ENCODE measurements around the gene SPOCD1. TPM values are rescaled to one million over a fixed set of nuclear protein-coding genes. Genes with fewer than 3 reads are reported as not detected.

The SPOCD1 gene
- total and polyA plus RNA-seq, 11 donors, result 0.19 to 2.9 (median 0.41) TPM; not detected in 5

GRCh38 chr1:31780632-31781031 lies 35.2 kb downstream of the SPOCD1 start:
- no peak for TF ChIP-seq POLR2A (IDR thresholded peaks at IDR 0.05)
- TF ChIP-seq CTCF (IDR thresholded peaks at IDR 0.05), result no peak
- H3K36me3 ChIP-seq, result no peaks in the 10 kb centered on the region
- peak in 1 of 5 donors; percentile 4 for DNase-seq
- H3K4me1 ChIP-seq, result peaks cover 0 to 23% (median 13%) of the 10 kb centered on the region in 12 donors
- ATAC-seq, result no peak
- intact Hi-C loops (cut with DNase I), result loop anchor here in 6 of 10 donors (10.0 kb wide), 5 partner anchors 66 to 386 kb away; no protein-coding TSS in a partner anchor
- WGBS, 4 donors, result 82 to 89% (median 88%) methylated on average over 2 of the region's 2 CpGs
- H3K4me3 ChIP-seq, result no peak overlapping the region
- H3K27ac ChIP-seq, result no peak overlapping the region
- H3K27me3 ChIP-seq, result peaks cover 0 to 12% (median under 1%) of the 10 kb centered on the region in 9 donors
- H3K9me3 ChIP-seq, result no peaks in the 10 kb centered on the region

GRCh38 chr1:31779687-31780086 lies 36.1 kb downstream of the SPOCD1 start:
- Histone ChIP-seq H3K36me3 (no peaks in the 10 kb centered on the region), H3K4me1 (peaks cover 0 to 23% (median 13%) of the 10 kb centered on the region in 12 donors), H3K9me3 (no peaks in the 10 kb centered on the region), H3K27ac (no peak overlapping the region), H3K27me3 (peaks cover 0 to 21% (median 10%) of the 10 kb centered on the region in 9 donors), H3K4me3 (no peak overlapping the region)
- TF ChIP-seq CTCF (IDR thresholded peaks at IDR 0.05) (no peak), POLR2A (IDR thresholded peaks at IDR 0.05) (no peak)
- no peak for ATAC-seq
- DNase-seq, result peak in 1 of 5 donors; percentile 8
- WGBS, 4 donors, result 88 to 90% (median 89%) methylated on average over 9 of the region's 9 CpGs
- intact Hi-C loops (cut with DNase I), result loop anchor here in 6 of 10 donors (10.0 kb wide), 5 partner anchors 65 to 385 kb away; no protein-coding TSS in a partner anchor

- H3K36me3 ChIP-seq, result no peaks in the 10 kb centered on the region
- TF ChIP-seq POLR2A (IDR thresholded peaks at IDR 0.05) (no peak), CTCF (IDR thresholded peaks at IDR 0.05) (no peak)
- intact Hi-C loops (cut with DNase I), result no loop called here
These were observed 36.9 kb downstream of the SPOCD1 start for GRCh38 chr1:31778763-31779488.

GRCh38 chr1:31776516-31776915 lies 39.3 kb downstream of the SPOCD1 start:
- TF ChIP-seq CTCF (IDR thresholded peaks at IDR 0.05) (no peak), POLR2A (IDR thresholded peaks at IDR 0.05) (no peak)
- Histone ChIP-seq H3K4me1 (peaks cover 3 to 22% (median 13%) of the 10 kb centered on the region in 12 donors), H3K36me3 (no peaks in the 10 kb centered on the region), H3K27ac (no peak overlapping the region), H3K27me3 (peaks cover 14 to 51% (median 38%) of the 10 kb centered on the region in 9 donors), H3K4me3 (no peak overlapping the region), H3K9me3 (no peaks in the 10 kb centered on the region)
- 61 to 78% (median 69%) methylated on average over 3 of the region's 3 CpGs for WGBS, 4 donors
- no peak for DNase-seq
- no peak for ATAC-seq
- intact Hi-C loops (cut with DNase I), result no loop called here

More at GRCh38 chr1:31778763-31779488, 36.9 kb downstream of the SPOCD1 start:
- peaks cover 0 to 29% (median 15%) of the 10 kb centered on the region in 9 donors for H3K27me3 ChIP-seq
- DNase-seq (no peak), ATAC-seq (no peak)
- H3K4me1 ChIP-seq, result peaks cover 0 to 23% (median 13%) of the 10 kb centered on the region in 12 donors
- H3K27ac ChIP-seq, result no peak overlapping the region
- H3K9me3 ChIP-seq, result no peaks in the 10 kb centered on the region
- WGBS, 4 donors, result 91 to 95% (median 93%) methylated on average over 11 of the region's 11 CpGs
- no peak overlapping the region for H3K4me3 ChIP-seq

Data from heart left ventricle (tissue), 16 donors.